MG63 (cell line): Measurements from ENCODE around the gene UBE3D. TPM values are rescaled to one million over a fixed set of nuclear protein-coding genes. Genes with fewer than 3 reads are reported as not detected.

Experiments
- total RNA-seq: library from RNA; depleted of rRNA; stranded (reverse); fragments of >200 nt; shearing (Covaris generic); gene quantifications from 2 replicates; pipeline ENCODE4 v1.2.3, GENCODE V29; 2014; ENCODE audit warnings: low replicate concordance; rRNA removed

The UBE3D gene
- total RNA-seq, 1 experiment from 2014 or later = 5.9 TPM

Other genes starting within 250 kb of the UBE3D start
- gene DOP1A, start 1.8 kb upstream of the UBE3D start, total RNA-seq = 5.2 and 32.3 TPM in 2 replicates
- 52.7 and 109 TPM in 2 replicates for gene PGM3, start 127.4 kb upstream of the UBE3D start, total RNA-seq
- 1.6 and 1.7 TPM in 2 replicates for gene RWDD2A, start 127.5 kb upstream of the UBE3D start, total RNA-seq